Measurements from ENCODE around the gene RASGRP3. TPM values are rescaled to one million over a fixed set of nuclear protein-coding genes. Genes with fewer than 3 reads are reported as not detected.

The RASGRP3 gene
- total and polyA plus RNA-seq, 5 donors = 22.7 to 61.6 (median 48.8) TPM

- Histone ChIP-seq H3K27ac (ENCODE audit: low read length) (no peak overlapping the region), H3K4me3 (ENCODE audit: low read length) (no peak overlapping the region), H3K27me3 (ENCODE audit: control insufficient read depth, insufficient read depth) (no peaks in the 10 kb centered on the region), H3K9me3 (ENCODE audit: control insufficient read depth, low read length) (no peaks in the 10 kb centered on the region), H3K4me1 (ENCODE audit: control insufficient read depth, insufficient read depth, low read length) (peaks cover 1% of the 10 kb centered on the region)
- ATAC-seq (no peak), DNase-seq (no peak)
- intact Hi-C loops (cut with DNase I) = no loop called here
- 66% methylated on average over 4 of the region's 4 CpGs for WGBS
Measured at GRCh38 chr2:33541243-33541642, 64.8 kb downstream of the RASGRP3 start.

DNA sequence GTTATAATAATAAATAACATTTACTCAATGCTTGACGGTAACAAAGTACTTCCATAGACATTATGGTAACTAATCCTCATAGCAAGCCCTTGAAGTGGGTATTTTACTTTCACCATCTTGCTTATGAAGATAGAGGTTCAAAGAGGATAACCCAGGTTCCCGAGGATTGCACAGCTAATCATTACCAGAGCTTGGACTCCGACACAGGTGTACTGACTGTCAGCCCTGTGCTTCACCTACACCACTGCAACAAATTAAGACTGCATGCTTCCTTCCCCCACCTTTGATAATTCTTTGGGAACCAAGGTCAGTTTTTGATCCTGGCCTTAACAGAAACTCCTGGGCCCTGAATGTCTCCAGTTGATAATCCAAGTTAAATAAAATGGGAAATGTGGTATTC lies 73.8 kb downstream of the RASGRP3 start:
- intact Hi-C loops (cut with DNase I) = no loop called here
- Histone ChIP-seq H3K4me3 (ENCODE audit: low read length) (no peak overlapping the region), H3K9me3 (ENCODE audit: control insufficient read depth, low read length) (no peaks in the 10 kb centered on the region), H3K27me3 (ENCODE audit: control insufficient read depth, insufficient read depth) (no peaks in the 10 kb centered on the region), H3K4me1 (ENCODE audit: control insufficient read depth, insufficient read depth, low read length) (no peaks in the 10 kb centered on the region), H3K27ac (ENCODE audit: low read length) (no peak overlapping the region)
- ATAC-seq (no peak), DNase-seq (no peak)
- 97% methylated on average over 3 of the region's 3 CpGs for WGBS

DNA sequence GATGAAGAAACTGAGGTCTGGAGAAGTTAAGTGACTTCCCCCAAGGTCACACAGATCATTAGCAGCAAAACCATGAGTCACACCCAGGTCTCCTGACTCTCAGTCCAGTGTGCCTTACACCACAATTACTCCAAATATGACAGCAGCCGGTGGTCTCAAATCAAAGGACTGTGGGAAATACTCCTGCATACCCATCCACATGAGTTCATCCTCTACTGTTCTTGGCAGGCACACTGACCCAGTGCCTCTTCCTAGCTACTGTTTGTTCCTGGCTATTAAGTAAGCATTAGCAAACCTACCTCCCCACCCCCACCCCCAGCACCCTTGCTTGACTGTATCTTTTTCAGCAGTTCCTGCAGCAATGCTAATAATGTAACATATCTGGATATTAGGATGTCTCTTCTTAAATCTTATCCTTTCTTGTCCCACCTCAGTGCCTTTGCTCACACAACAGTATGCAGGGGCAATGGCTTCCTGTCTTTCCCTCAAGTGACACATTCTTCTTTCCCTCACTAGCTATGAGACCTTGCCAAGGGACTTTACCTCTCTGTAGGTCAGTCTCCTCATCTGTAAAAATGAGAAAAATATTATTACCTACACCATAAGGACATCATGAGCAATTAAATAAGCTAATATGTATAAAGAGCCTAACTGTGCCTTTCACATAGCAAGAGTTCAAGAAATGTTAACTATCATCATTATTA lies 76.5 kb downstream of the RASGRP3 start:
- no peak overlapping the region for H3K27ac ChIP-seq (ENCODE audit: low read length)
- no peaks in the 10 kb centered on the region for H3K9me3 ChIP-seq (ENCODE audit: control insufficient read depth, low read length)
- no peak overlapping the region for H3K4me3 ChIP-seq (ENCODE audit: low read length)
- H3K27me3 ChIP-seq (ENCODE audit: control insufficient read depth, insufficient read depth) = no peaks in the 10 kb centered on the region
- WGBS = 71% methylated on average over 1 of the region's 1 CpG
- intact Hi-C loops (cut with DNase I) = no loop called here
- no peaks in the 10 kb centered on the region for H3K4me1 ChIP-seq (ENCODE audit: control insufficient read depth, insufficient read depth, low read length)
- DNase-seq (no peak), ATAC-seq (no peak)

DNA sequence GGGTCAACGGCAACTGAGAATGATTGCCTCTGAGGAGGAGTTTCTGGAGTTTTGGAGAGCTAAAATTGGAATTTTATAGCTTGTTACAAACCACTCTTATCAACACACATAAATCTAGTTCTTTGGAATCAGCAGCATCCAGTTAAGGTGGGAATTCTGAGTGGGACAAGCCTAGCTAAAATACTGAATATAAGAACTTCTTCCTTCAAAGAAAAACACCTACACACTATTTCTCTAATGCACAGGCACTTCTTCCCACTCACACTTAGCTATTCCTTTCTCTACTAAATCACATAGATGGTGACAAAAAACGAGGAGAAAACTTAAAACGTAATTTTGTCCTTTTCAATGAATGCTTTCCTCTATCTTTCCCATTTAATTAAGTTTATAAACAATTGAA lies 79.2 kb downstream of the RASGRP3 start:
- ATAC-seq = no peak
- Histone ChIP-seq H3K9me3 (ENCODE audit: control insufficient read depth, low read length) (no peaks in the 10 kb centered on the region), H3K27ac (ENCODE audit: low read length) (no peak overlapping the region), H3K27me3 (ENCODE audit: control insufficient read depth, insufficient read depth) (no peaks in the 10 kb centered on the region), H3K4me3 (ENCODE audit: low read length) (no peak overlapping the region), H3K4me1 (ENCODE audit: control insufficient read depth, insufficient read depth, low read length) (peaks cover 4% of the 10 kb centered on the region)
- intact Hi-C loops (cut with DNase I) = loop anchor here in 1 of 4 donors (2.0 kb wide), 1 partner anchor 73 kb away; no protein-coding TSS in a partner anchor
- DNase-seq = no peak
- WGBS = 50% methylated on average over 3 of the region's 3 CpGs

- intact Hi-C loops (cut with DNase I) = no loop called here
Measured at GRCh38 chr2:33559328-33559727, 82.9 kb downstream of the RASGRP3 start.

DNA sequence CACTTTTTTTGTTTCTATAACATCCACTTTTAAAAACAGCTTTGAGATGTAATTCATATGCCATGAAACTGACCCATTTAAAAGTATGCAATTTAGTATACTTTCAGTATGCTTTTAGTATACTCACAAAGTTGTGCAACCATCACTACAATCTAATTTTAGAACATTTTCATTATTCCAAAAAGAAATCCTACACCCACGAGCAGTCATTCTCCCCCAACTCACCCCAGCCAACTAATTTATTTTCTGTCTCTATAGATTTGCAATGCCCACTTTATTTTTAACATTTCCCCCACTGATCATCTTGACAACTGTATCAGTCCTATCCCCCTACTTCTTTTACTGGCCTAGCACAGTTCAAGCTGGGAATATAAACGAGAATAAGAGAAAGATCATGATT lies 83.6 kb downstream of the RASGRP3 start:
- peaks cover 4% of the 10 kb centered on the region for H3K4me1 ChIP-seq (ENCODE audit: control insufficient read depth, insufficient read depth, low read length)
- H3K27ac ChIP-seq (ENCODE audit: low read length) = no peak overlapping the region
- ATAC-seq = no peak
- no peaks in the 10 kb centered on the region for H3K27me3 ChIP-seq (ENCODE audit: control insufficient read depth, insufficient read depth)
- DNase-seq = no peak
- intact Hi-C loops (cut with DNase I) = no loop called here
- no peaks in the 10 kb centered on the region for H3K9me3 ChIP-seq (ENCODE audit: control insufficient read depth, low read length)
- no peak overlapping the region for H3K4me3 ChIP-seq (ENCODE audit: low read length)
- WGBS = 36% methylated on average over 2 of the region's 2 CpGs

More at GRCh38 chr2:33559328-33559727, 82.9 kb downstream of the RASGRP3 start:
- ATAC-seq (no peak), DNase-seq (no peak)
- 95% methylated on average over 3 of the region's 3 CpGs for WGBS
- no peaks in the 10 kb centered on the region for H3K9me3 ChIP-seq (ENCODE audit: control insufficient read depth, low read length)
- H3K27ac ChIP-seq (ENCODE audit: low read length) = no peak overlapping the region
- no peaks in the 10 kb centered on the region for H3K27me3 ChIP-seq (ENCODE audit: control insufficient read depth, insufficient read depth)
- no peak overlapping the region for H3K4me3 ChIP-seq (ENCODE audit: low read length)
- H3K4me1 ChIP-seq (ENCODE audit: control insufficient read depth, insufficient read depth, low read length) = peaks cover 4% of the 10 kb centered on the region

- Histone ChIP-seq H3K9me3 (ENCODE audit: control insufficient read depth, low read length) (no peaks in the 10 kb centered on the region), H3K27ac (ENCODE audit: low read length) (no peak overlapping the region), H3K4me3 (ENCODE audit: low read length) (no peak overlapping the region), H3K27me3 (ENCODE audit: control insufficient read depth, insufficient read depth) (no peaks in the 10 kb centered on the region), H3K4me1 (ENCODE audit: control insufficient read depth, insufficient read depth, low read length) (peaks cover 4% of the 10 kb centered on the region)
- ATAC-seq (no peak), DNase-seq (no peak)
- intact Hi-C loops (cut with DNase I) = no loop called here
Measured at GRCh38 chr2:33561872-33562271, 85.4 kb downstream of the RASGRP3 start.

- Histone ChIP-seq H3K9me3 (ENCODE audit: control insufficient read depth, low read length) (no peaks in the 10 kb centered on the region), H3K27ac (ENCODE audit: low read length) (no peak overlapping the region), H3K27me3 (ENCODE audit: control insufficient read depth, insufficient read depth) (no peaks in the 10 kb centered on the region), H3K4me3 (ENCODE audit: low read length) (no peak overlapping the region), H3K4me1 (ENCODE audit: control insufficient read depth, insufficient read depth, low read length) (no peaks in the 10 kb centered on the region)
- DNase-seq (no peak), ATAC-seq (no peak)
- 79% methylated on average over 2 of the region's 2 CpGs for WGBS
- intact Hi-C loops (cut with DNase I) = no loop called here
Measured at GRCh38 chr2:33570681-33571080, 94.2 kb downstream of the RASGRP3 start.

DNA sequence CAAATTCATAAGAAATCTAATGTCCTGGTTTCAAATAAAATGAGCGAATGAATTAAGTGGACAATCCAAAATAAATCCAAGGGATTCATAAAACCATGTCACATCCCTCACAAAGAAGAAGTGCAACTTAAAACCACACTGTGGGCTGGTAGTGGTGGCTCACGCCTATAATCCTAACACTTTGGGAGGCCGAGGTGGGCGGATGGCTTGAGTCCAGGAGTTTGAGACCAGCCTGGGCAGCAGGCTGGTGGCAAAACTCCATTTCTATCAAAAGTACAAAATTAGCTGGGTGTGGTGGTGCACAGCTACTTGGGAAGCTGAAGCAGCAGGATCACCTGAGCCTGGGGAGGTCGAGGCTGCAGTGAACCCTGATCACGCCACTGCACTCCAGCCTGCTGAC lies 97.2 kb downstream of the RASGRP3 start:
- DNase-seq (no peak), ATAC-seq (no peak)
- H3K4me3 ChIP-seq (ENCODE audit: low read length) = no peak overlapping the region
- no peaks in the 10 kb centered on the region for H3K4me1 ChIP-seq (ENCODE audit: control insufficient read depth, insufficient read depth, low read length)
- WGBS = 93% methylated on average over 6 of the region's 6 CpGs
- H3K9me3 ChIP-seq (ENCODE audit: control insufficient read depth, low read length) = no peaks in the 10 kb centered on the region
- intact Hi-C loops (cut with DNase I) = no loop called here
- H3K27ac ChIP-seq (ENCODE audit: low read length) = no peak overlapping the region
- no peaks in the 10 kb centered on the region for H3K27me3 ChIP-seq (ENCODE audit: control insufficient read depth, insufficient read depth)

DNA sequence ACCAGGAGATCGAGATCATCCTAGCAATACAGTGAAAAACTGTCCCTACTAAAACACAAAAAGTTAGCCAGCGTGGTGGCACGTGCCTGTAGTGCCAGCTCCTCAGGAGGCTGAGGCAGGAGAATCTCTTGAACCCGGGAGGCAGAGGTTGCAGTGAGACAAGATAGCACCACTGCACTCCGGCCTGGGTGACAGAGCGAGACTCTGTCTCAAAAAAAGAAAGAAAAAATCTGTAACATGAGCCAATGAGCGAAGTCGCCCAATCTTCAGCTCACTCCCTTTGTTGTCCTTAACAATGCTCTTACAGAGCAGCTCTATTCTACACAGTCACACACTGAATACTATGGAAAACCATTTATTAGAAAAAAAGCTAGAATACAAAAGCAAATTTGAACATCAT lies 100.6 kb downstream of the RASGRP3 start:
- ATAC-seq (peak in 1 of 2 donors; percentile 12), DNase-seq (no peak)
- intact Hi-C loops (cut with DNase I) = no loop called here
- 82% methylated on average over 8 of the region's 8 CpGs for WGBS
- Histone ChIP-seq H3K9me3 (ENCODE audit: control insufficient read depth, low read length) (no peaks in the 10 kb centered on the region), H3K4me3 (ENCODE audit: low read length) (no peak overlapping the region), H3K4me1 (ENCODE audit: control insufficient read depth, insufficient read depth, low read length) (no peaks in the 10 kb centered on the region), H3K27me3 (ENCODE audit: control insufficient read depth, insufficient read depth) (no peaks in the 10 kb centered on the region), H3K27ac (ENCODE audit: low read length) (no peak overlapping the region)

DNA sequence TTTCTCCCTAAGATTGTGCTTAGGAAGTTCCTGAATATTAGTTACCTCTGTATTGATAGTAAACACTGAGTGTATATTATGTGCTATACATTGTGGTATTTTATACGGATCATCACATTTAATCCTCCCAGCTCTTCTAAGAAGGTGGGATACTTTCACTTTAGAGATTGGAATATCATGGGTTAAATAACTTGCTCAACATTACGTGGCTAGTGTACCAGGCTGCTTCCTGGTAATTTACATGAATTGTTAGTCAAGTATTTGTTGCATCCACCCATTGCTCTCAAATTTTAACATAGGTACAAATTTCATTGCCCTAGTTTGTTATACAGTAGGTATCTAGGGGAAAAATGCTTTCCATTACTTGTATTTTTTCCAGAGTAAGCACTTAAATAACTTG lies 101.2 kb downstream of the RASGRP3 start:
- no peak for DNase-seq
- intact Hi-C loops (cut with DNase I) = no loop called here

DNA sequence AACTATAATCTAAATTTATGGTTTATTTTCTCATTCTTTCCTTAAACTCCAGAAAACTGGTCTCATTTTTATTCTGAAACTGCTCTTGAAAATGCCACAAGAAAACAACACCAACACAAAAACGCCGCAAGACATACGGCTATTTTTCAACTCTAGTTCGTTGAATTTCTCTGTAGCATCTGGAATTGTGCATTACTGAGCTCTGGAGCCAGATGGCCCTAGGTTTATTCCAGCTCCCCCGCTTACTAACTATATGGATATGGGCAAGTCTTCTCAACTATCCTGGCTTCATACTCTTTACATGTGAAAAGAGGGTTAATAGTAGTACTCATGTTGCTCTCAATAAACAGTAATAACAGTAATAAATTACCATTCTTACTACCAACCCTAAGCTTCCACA lies 102.8 kb downstream of the RASGRP3 start:
- H3K4me3 ChIP-seq (ENCODE audit: low read length) = no peak overlapping the region
- H3K4me1 ChIP-seq (ENCODE audit: control insufficient read depth, insufficient read depth, low read length) = no peaks in the 10 kb centered on the region
- H3K9me3 ChIP-seq (ENCODE audit: control insufficient read depth, low read length) = no peaks in the 10 kb centered on the region
- no peak overlapping the region for H3K27ac ChIP-seq (ENCODE audit: low read length)
- ATAC-seq (no peak), DNase-seq (no peak)
- intact Hi-C loops (cut with DNase I) = no loop called here
- WGBS = 89% methylated on average over 5 of the region's 5 CpGs
- no peaks in the 10 kb centered on the region for H3K27me3 ChIP-seq (ENCODE audit: control insufficient read depth, insufficient read depth)

More for the DNA sequence above, 101.2 kb downstream of the RASGRP3 start:
- Histone ChIP-seq H3K9me3 (ENCODE audit: control insufficient read depth, low read length) (no peaks in the 10 kb centered on the region), H3K27me3 (ENCODE audit: control insufficient read depth, insufficient read depth) (no peaks in the 10 kb centered on the region), H3K4me1 (ENCODE audit: control insufficient read depth, insufficient read depth, low read length) (no peaks in the 10 kb centered on the region), H3K4me3 (ENCODE audit: low read length) (no peak overlapping the region), H3K27ac (ENCODE audit: low read length) (no peak overlapping the region)
- ATAC-seq = peak in 1 of 2 donors; percentile 26
- 40% methylated on average over 2 of the region's 2 CpGs for WGBS
